Measurements from ENCODE around the gene CD3D. TPM values are rescaled to one million over a fixed set of nuclear protein-coding genes. Genes with fewer than 3 reads are reported as not detected.

CD3D gene
- total RNA-seq, 2 donors from 2014 or later = 337 to 341 TPM

GRCh38 chr11:118290923-118291322 is 51.6 kb downstream of the CD3D start:
- H3K27ac Mint-ChIP-seq = peak overlapping the region in 1 of 2 donors; percentile 36
- ATAC-seq (peak; percentile 78 to 88), DNase-seq (ENCODE audit: low spot score in 2 of 2) (no peak)
- H3K9me3 Mint-ChIP-seq = peaks cover 0 to 4% of the 10 kb centered on the region in 2 donors
- peaks cover 0 to 6% of the 10 kb centered on the region in 2 donors for H3K36me3 Mint-ChIP-seq

GRCh38 chr11:118289401-118289800 is 53.1 kb downstream of the CD3D start:
- peaks cover 0 to 6% of the 10 kb centered on the region in 2 donors for H3K36me3 Mint-ChIP-seq
- H3K9me3 Mint-ChIP-seq = peaks cover 0 to 4% of the 10 kb centered on the region in 2 donors
- DNase-seq (ENCODE audit: low spot score in 2 of 2) (no peak), ATAC-seq (no peak)
- peak overlapping the region in 1 of 2 donors; percentile 24 for H3K27ac Mint-ChIP-seq

Other genes starting within 250 kb of the CD3D start
- 1 to 10 TPM in 1 of 2 donors, under 1 TPM in 1; 0.25 to 1.8 TPM for gene SCN4B, start 189.9 kb downstream of the CD3D start, total RNA-seq
- gene SCN2B, start 166.1 kb downstream of the CD3D start, total RNA-seq = under 1 TPM in 1 of 2 donors, not detected in 1; 0.05 TPM
- gene JAML, start 117.7 kb downstream of the CD3D start, total RNA-seq = 100 to 1,000 TPM; 125 to 239 TPM
- gene MPZL3, start 90.3 kb downstream of the CD3D start, total RNA-seq = 10 to 100 TPM; 35.0 to 93.0 TPM
- gene MPZL2, start 78.4 kb downstream of the CD3D start, total RNA-seq = 10 to 100 TPM; 39.4 to 64.1 TPM
- 100 to 1,000 TPM; 371 to 455 TPM for gene CD3E, start 38.0 kb downstream of the CD3D start, total RNA-seq
- gene CD3G, start 1.6 kb upstream of the CD3D start, total RNA-seq = 100 to 1,000 TPM in 1 of 2 donors, 10 to 100 TPM in 1; 82.9 to 123 TPM
- gene UBE4A, start 16.9 kb upstream of the CD3D start, total RNA-seq = 10 to 100 TPM; 40.6 to 47.8 TPM
- gene ATP5MG, start 58.9 kb upstream of the CD3D start, total RNA-seq = 100 to 1,000 TPM; 231 to 249 TPM
- gene KMT2A, start 93.8 kb upstream of the CD3D start, total RNA-seq = 10 to 100 TPM; 71.4 to 99.3 TPM
- under 1 TPM; 0.52 to 0.93 TPM for gene TTC36, start 184.8 kb upstream of the CD3D start, total RNA-seq
- gene TMEM25, start 188.5 kb upstream of the CD3D start, total RNA-seq = 10 to 100 TPM in 1 of 2 donors, 1 to 10 TPM in 1; 9.4 to 20.5 TPM
- 10 to 100 TPM in 1 of 2 donors, 1 to 10 TPM in 1; 8.1 to 14.4 TPM for gene IFT46, start 223.2 kb upstream of the CD3D start, total RNA-seq
- 100 to 1,000 TPM; 134 to 180 TPM for gene ARCN1, start 229.7 kb upstream of the CD3D start, total RNA-seq